Renal cortex interstitium (tissue), 11 donors: ENCODE measurements around the gene POLN. TPM values are rescaled to one million over a fixed set of nuclear protein-coding genes. Genes with fewer than 3 reads are reported as not detected.
"Not testable (repeated sequence)": the region's sequence is repeated elsewhere in the genome, so short reads cannot be mapped to it uniquely, and the experiment has no call there.

ENCODE experiments used
- DNase-seq, 11 donors: peaks; one replicate each; pipeline ENCODE4 v3.0.0-alpha.2; 2013; ENCODE audit warnings: low read depth in 9 of 11, low spot score in 4 of 11; ENCODE audit errors: extremely low read depth in 1 of 11
- polyA plus RNA-seq, 3 donors: library from polyadenylated mRNA; unstranded; fragments of 120-200 nt; gene quantifications; one replicate each; pipeline ENCODE4 v1.2.1, GENCODE V29; 2013; ENCODE audit not compliant: insufficient read length in 3 of 3

Gene POLN
- polyA plus RNA-seq, 3 donors: 2.9 to 5.0 (median 3.1) TPM

DNA sequence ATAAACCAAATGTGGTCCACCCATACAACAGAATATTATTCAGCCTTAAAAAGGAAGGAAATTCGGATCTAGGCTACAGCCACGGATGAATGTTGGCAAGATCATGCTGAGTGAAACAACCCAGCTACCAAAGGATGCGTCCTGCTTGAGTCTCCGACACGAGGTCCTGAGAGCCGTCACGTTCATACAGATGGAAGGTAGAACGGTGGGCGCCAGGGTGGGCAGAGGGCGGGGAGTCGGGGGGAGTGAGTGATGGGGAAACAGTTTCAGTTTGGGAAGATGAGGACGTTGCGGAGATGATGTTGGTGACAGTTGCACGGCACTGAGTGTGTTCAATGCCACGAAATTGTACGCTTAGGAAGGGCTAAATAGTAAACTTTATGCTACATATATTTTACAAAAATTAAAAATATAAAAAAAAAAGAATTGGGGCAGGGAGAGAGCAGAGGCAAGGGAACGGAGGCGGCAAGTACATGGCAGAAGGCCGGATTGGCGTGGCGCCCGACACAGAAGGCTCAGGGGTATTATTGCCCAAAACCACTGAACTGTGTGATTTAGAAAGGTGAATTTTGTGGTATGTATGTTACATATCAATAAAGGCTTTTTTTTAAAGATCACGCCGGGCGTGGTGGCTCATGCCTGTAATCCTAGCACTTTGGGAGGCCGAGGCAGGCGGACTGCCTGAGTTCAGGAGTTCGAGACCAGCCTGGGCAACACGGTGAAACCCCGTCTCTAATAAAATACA is 34.8 kb upstream of the POLN start:
- DNase-seq: no peak

DNA sequence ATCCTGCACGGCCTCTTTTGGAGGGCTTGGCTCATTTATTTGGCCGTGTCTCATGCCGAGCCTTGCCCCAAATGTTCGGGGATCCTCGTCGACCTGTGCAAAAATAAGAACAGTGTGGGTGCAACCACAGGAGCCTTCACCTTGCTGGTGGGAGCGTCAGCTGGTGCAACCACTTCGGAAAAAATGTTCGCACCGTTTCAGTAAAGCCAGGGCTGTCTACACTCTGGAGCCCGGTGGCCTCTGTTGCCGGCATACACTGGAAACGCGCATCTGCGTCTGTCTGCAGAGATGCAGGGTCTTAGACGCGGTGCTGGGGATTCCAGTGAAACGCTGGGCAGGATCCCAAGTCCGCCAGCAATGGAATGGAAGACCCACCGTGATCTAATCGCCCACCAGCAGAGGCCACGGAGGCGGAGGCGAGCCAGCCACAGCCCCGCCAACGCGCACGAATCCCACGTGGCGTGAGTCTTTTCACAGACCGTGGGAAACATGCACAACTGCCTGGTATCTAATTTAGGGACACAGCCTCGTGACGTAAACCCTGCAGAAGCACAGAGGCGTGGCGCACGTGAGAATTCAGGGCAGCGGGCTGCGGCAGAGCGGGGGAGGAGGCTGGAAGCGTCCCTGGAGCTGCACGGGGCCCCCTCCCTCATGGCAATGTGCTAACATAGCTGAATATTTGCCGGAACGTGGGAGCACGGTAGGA is 33.8 kb upstream of the POLN start:
- DNase-seq: no peak

DNA sequence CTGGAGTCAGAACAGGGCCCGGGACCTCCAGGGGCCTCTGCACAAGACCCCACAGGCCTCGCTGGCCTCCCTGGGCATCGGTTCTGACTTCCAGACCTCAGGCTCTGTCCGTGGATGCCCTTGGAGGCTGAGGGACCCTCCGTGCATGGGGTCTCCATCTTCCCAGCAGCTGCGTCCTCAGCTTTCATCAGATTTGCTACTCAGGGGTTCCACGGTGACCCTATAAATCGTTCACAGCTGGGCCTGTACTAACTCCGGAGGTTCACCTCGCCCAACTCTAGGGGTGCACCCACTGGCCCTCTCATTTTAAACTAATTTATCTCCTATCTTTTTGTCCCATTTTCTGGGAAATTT is 33.1 kb upstream of the POLN start:
- DNase-seq: not testable (repeated sequence)

GRCh38 chr4:2274320-2275043 is 32.6 kb upstream of the POLN start:
- no peak for DNase-seq

DNA sequence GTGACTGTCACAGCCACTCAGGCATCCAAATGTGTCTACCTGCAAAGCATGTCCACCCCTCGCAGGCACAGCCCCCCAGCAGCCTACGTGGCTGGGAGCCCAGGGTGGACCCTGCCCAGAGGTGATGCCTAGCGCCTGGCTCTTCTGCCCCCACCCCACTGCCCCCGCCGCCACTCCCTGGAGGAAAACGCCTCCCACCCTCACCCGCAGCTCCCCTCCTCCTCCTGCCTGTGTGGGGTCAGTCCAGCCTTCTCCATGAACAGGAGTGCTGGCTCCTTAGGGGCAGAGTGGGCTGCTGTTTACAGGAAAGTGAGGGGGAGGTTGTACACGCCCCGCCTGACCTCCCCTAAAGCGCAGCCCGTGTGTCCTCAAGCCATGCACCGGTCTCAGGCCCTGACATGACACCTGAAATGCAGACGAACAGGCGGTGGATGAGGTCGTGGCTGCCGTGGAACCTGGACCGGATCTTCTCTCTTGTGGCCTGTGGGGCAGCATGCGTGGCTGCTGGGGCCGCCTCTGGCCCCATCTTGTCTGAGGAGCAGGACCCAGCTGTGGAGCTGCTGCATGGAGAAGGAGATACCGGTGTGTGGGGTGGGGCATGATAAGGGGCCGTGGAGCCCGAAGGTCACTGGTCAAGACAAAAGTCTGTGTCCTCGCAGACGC is 31.9 kb upstream of the POLN start:
- DNase-seq: no peak

DNA sequence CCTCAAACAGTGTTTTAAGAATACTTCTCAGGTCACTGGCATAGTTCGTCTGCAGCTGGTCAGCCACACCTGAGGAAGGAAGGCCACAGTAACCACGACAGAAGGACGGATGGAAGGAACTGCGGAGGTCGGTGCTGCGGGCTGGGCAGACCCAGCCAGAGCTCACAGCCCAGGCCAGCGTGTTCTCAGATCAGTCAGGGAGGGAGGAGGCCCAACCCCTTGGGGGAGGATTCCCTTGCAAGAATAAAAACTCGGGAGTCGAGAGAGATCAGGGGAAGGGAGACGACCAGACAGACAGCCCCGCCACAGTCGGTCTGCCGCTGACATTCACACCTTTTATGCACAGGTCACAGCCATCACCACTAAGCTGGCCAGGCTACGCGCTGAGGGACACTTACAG is 31.3 kb upstream of the POLN start:
- no peak for DNase-seq

GRCh38 chr4:2272828-2273120 is 30.9 kb upstream of the POLN start:
- no peak for DNase-seq

GRCh38 chr4:2272026-2272827 is 30.3 kb upstream of the POLN start:
- DNase-seq: no peak

GRCh38 chr4:2271279-2272025 is 29.5 kb upstream of the POLN start:
- DNase-seq: no peak

- DNase-seq: no peak
Observed at GRCh38 chr4:2270341-2271165, 28.6 kb upstream of the POLN start.

- no peak for DNase-seq
Observed at GRCh38 chr4:2269618-2270163, 27.8 kb upstream of the POLN start.

- DNase-seq: no peak
Observed at GRCh38 chr4:2269206-2269531, 27.2 kb upstream of the POLN start.

- no peak for DNase-seq
Observed at GRCh38 chr4:2268357-2269205, 26.7 kb upstream of the POLN start.

GRCh38 chr4:2267841-2268240 is 25.9 kb upstream of the POLN start:
- no peak for DNase-seq

- no peak for DNase-seq
Observed at GRCh38 chr4:2267320-2267811, 25.4 kb upstream of the POLN start.

GRCh38 chr4:2266821-2267220 is 24.9 kb upstream of the POLN start:
- no peak for DNase-seq
